Coronary artery (tissue), 2 donors: Measurements from ENCODE around the gene BCAR3.

ENCODE experiments used
- DNase-seq: peaks from one replicate; pipeline ENCODE4 v3.0.0-alpha.2; 2017; ENCODE audit warnings: low spot score
- H3K27ac ChIP-seq, 2 donors: fragments of 200-600 bp; sonication (generic); one replicate each; pipeline ENCODE4 v1.5.1; 2016 to 2019
- H3K4me3 ChIP-seq: fragments of 200-600 bp; sonication (generic); 2 replicates; pipeline ENCODE4 v1.5.1; 2016; ENCODE audit warnings: mild to moderate bottlenecking, moderate library complexity
- CTCF ChIP-seq: fragments of 200-600 bp; sonication (generic); IDR thresholded peaks from one replicate; pipeline ENCODE4 v1.5.1; 2019; ENCODE audit warnings: antibody characterized with exemption

The BCAR3 gene

GRCh38 chr1:93599479-93599878 is 82.2 kb downstream of the BCAR3 start:
- Histone ChIP-seq H3K4me3 (no peak overlapping the region), H3K27ac (no peak overlapping the region)
- DNase-seq, result no peak
- no peak for TF ChIP-seq CTCF

GRCh38 chr1:93598861-93599439 is 82.7 kb downstream of the BCAR3 start:
- DNase-seq, result no peak
- TF ChIP-seq CTCF, result no peak
- Histone ChIP-seq H3K4me3 (no peak overlapping the region), H3K27ac (no peak overlapping the region)

GRCh38 chr1:93598396-93598795 is 83.2 kb downstream of the BCAR3 start:
- no peak for TF ChIP-seq CTCF
- no peak for DNase-seq
- no peak overlapping the region for H3K4me3 ChIP-seq
- no peak overlapping the region for H3K27ac ChIP-seq

- no peak for DNase-seq
- no peak overlapping the region for H3K27ac ChIP-seq
Observed at GRCh38 chr1:93597709-93598108, 83.9 kb downstream of the BCAR3 start.

GRCh38 chr1:93596329-93597089 is 85.1 kb downstream of the BCAR3 start:
- Histone ChIP-seq H3K4me3 (no peak overlapping the region), H3K27ac (no peak overlapping the region)
- DNase-seq, result no peak
- TF ChIP-seq CTCF, result no peak

More at GRCh38 chr1:93597709-93598108, 83.9 kb downstream of the BCAR3 start:
- H3K4me3 ChIP-seq, result no peak overlapping the region
- TF ChIP-seq CTCF, result no peak

- no peak for TF ChIP-seq CTCF
Observed at GRCh38 chr1:93595743-93596142, 85.9 kb downstream of the BCAR3 start.

GRCh38 chr1:93595266-93595665 is 86.4 kb downstream of the BCAR3 start:
- H3K27ac ChIP-seq, result no peak overlapping the region
- no peak for TF ChIP-seq CTCF
- no peak for DNase-seq
- H3K4me3 ChIP-seq, result peak overlapping the region; percentile 31

More at GRCh38 chr1:93595743-93596142, 85.9 kb downstream of the BCAR3 start:
- Histone ChIP-seq H3K27ac (no peak overlapping the region), H3K4me3 (peak overlapping the region; percentile 31)
- no peak for DNase-seq
